Mesenteric fat pad (tissue), 1 donor: ENCODE results near the gene NSUN3. TPM values are rescaled to one million over a fixed set of nuclear protein-coding genes. Genes with fewer than 3 reads are reported as not detected.

Source experiments
- DNase-seq: peaks from one replicate; pipeline ENCODE4 v3.0.0-alpha.2; 2020; ENCODE audit warnings: low spot score
- total RNA-seq: library from RNA; stranded (reverse); fragmentation: NEBNext Ultra II Directional; extraction: Animal tissue kit (Norgen Biotek cat#: 25700); gene quantifications from one replicate; pipeline ENCODE4 v1.2.1, GENCODE V29; 2021
- donor health status: DM: yes; HTN: yes; CAD: no.

NSUN3 gene
- total RNA-seq, 1 donor from 2014 or later: 11.1 TPM

- no peak for DNase-seq
These were observed 55.5 kb downstream of the NSUN3 start for GRCh38 chr3:94118390-94118789.

GRCh38 chr3:94121161-94121560 lies 58.3 kb downstream of the NSUN3 start:
- no peak for DNase-seq

- DNase-seq: no peak
These were observed 64.3 kb downstream of the NSUN3 start for GRCh38 chr3:94127115-94127514.

- no peak for DNase-seq
These were observed 67.8 kb downstream of the NSUN3 start for GRCh38 chr3:94130690-94131089.

GRCh38 chr3:94132777-94133176 lies 69.9 kb downstream of the NSUN3 start:
- no peak for DNase-seq

- no peak for DNase-seq
These were observed 73.3 kb downstream of the NSUN3 start for GRCh38 chr3:94136133-94136532.

- no peak for DNase-seq
These were observed 74.5 kb downstream of the NSUN3 start for GRCh38 chr3:94137377-94137776.

- no peak for DNase-seq
These were observed 83.6 kb downstream of the NSUN3 start for GRCh38 chr3:94146455-94146854.

GRCh38 chr3:94147012-94147411 lies 84.2 kb downstream of the NSUN3 start:
- no peak for DNase-seq

GRCh38 chr3:94150113-94150512 lies 87.3 kb downstream of the NSUN3 start:
- no peak for DNase-seq

GRCh38 chr3:94156626-94157025 lies 93.8 kb downstream of the NSUN3 start:
- DNase-seq: no peak

- no peak for DNase-seq
These were observed 95.7 kb downstream of the NSUN3 start for GRCh38 chr3:94158512-94158911.

- DNase-seq: no peak
These were observed 96.4 kb downstream of the NSUN3 start for GRCh38 chr3:94159062-94159828.

GRCh38 chr3:94162700-94163099 lies 99.8 kb downstream of the NSUN3 start:
- DNase-seq: no peak

- no peak for DNase-seq
These were observed 104.5 kb downstream of the NSUN3 start for GRCh38 chr3:94167346-94167745.

- no peak for DNase-seq
These were observed 104.9 kb downstream of the NSUN3 start for GRCh38 chr3:94167796-94168195.

- no peak for DNase-seq
These were observed 109.1 kb downstream of the NSUN3 start for GRCh38 chr3:94171954-94172353.

- no peak for DNase-seq
These were observed 109.9 kb downstream of the NSUN3 start for GRCh38 chr3:94172695-94173310.

- no peak for DNase-seq
These were observed 111.0 kb downstream of the NSUN3 start for GRCh38 chr3:94173673-94174434.

GRCh38 chr3:94175677-94176076 lies 112.8 kb downstream of the NSUN3 start:
- no peak for DNase-seq

- no peak for DNase-seq
These were observed 114.3 kb downstream of the NSUN3 start for GRCh38 chr3:94176988-94177745.
